Activated T-cell treated with anti-CD3 and anti-CD28 coated beads for 24 hours (primary cell): ENCODE results near the gene C3orf33.

Experiments used
- DNase-seq: peaks from one replicate; pipeline ENCODE4 v3.0.0-alpha.2; 2020; ENCODE audit warnings: low read depth

Gene C3orf33

DNA sequence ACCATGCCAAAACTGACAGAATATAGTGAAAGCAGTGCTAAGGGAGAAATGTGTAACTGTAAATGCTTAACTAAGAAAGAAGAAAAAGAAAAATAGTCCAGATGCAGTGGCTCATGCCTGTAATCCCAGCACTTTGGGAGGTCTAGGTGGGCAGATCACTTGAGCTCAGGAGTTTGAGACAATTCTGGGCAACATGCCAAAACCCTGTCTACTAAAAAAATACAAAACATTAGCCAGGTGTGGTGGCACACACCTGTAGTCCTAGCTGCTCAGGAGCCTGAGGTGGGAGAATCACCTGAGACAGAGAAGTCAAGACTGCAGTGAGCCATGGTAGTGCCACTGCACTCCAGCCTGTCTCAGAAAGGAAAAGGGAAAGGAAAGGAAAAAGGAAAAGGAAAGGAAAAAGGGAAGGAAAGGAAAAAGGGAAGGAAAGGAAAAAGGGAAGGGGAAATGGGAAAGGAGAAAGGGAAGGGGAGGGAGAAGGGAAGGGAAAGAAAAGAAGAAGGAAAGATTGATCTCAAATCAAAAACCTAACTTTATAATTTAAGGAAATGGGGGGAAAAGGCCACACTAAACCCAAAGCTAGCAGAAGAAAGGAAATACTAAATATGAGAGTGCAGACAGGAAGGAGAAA is 20.3 kb downstream of the C3orf33 start:
- DNase-seq = no peak

DNA sequence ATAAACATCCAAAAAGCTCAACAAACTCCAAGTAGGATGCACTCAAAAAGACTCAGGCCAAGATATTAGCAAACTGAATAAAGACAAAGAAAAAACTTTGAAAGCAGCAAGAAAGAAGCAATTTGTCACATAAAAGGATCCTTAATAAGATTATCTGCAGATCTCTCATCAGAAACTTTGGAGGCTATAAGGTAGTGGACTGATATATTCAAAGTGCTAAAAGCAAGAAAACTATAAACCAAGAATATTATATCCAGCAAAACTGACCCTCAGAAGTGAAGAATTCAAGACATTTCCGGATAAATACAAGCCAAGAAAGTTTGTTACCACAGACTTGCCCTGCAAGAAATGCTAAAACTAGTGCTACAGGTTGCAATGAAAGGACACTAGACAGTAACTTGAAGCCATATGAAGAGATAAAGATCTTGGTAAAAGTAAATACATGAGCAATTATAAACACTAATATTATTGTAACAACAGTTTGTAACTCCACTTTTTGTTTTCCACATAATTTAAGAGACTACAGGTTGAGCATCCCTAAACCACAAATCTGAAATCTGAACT is 23.6 kb downstream of the C3orf33 start:
- no peak for DNase-seq

- no peak for DNase-seq
These were observed 25.8 kb downstream of the C3orf33 start for GRCh38 chr3:155780291-155780690.

DNA sequence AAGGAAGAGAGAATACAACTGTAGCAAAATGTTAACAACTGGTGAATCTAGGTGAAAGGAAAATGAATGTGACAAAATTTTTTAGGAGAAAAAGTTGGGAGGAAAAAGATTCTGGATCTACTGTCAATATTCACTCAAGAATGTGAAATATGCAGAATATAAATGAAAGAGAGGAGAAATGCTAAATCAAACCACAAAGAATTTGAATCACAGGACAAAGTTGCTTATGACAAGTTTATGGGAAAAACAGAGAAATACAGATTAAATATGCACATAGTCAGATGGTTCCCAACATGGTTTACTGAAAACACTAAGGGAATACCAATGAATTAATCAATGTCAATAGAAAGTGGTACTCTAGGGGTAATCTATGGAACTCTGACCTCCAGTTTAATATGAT is 27.6 kb downstream of the C3orf33 start:
- no peak for DNase-seq

GRCh38 chr3:155772801-155773200 is 33.3 kb downstream of the C3orf33 start:
- no peak for DNase-seq

- DNase-seq = no peak
These were observed 35.0 kb downstream of the C3orf33 start for GRCh38 chr3:155771126-155771525.

DNA sequence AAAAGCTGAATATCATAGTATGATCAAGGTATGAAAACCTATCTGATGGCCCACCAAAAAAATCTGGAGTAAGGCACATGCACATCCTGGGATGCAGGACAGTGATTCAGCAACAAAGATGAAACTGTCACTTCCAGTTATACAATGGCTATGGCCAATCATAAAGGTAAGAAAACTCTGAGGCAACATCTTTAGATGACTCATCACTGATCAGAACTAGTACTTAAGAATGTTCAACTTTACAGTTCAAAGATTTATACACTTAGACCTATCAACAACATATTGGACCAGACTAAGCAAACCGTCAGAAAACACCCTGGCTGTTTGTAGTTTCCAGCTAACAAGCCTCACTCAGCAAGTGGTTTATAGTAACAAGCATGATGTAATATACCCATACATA is 39.9 kb downstream of the C3orf33 start:
- DNase-seq = no peak

DNA sequence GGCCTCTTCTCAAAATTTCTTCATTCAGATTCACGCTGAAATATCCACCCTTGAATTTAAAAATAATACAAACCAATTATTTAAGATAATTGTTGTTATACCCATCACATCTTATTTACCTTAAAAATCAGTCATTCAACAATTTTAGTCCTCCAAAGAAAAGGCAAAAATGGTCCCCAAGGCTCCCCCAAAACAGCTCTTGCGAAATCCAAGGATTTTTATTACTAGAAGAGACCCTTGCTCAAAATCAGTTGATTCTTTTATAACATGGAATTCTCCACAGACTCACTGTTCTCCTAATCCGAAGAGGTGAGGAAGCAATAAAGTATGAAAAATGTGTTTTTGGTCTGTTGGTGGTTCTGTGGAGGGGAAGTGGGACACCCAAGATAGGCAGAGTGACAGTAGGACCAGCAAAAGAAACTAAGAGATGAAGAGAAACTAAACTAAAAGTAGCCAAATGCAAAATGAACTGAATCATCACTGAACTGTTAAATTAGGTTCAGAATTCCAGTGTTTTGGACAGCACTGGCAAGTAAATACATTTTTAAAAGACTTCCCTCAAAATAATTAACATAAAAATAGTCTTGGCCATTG is 42.1 kb downstream of the C3orf33 start:
- DNase-seq = no peak

DNA sequence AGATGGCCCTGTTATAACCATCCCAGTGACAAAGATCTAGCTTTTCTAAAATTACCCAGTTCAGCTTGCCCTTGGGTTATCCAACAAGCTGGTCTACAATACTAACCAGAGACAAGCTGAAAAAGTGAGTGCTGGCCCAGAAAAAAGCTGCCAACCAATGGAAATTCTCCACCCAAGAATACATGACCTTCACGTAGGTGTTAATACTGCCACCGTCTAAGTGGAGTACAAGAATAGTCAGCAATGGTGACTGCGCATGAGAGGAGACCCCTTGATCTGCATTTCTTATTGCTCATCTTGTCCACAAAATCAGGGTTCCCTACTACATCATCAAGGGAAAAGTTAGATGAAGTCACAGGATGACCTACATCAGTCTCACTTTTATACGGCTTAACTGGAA is 45.4 kb downstream of the C3orf33 start:
- DNase-seq = no peak

- DNase-seq = no peak
These were observed 48.5 kb downstream of the C3orf33 start for GRCh38 chr3:155757577-155757976.

DNA sequence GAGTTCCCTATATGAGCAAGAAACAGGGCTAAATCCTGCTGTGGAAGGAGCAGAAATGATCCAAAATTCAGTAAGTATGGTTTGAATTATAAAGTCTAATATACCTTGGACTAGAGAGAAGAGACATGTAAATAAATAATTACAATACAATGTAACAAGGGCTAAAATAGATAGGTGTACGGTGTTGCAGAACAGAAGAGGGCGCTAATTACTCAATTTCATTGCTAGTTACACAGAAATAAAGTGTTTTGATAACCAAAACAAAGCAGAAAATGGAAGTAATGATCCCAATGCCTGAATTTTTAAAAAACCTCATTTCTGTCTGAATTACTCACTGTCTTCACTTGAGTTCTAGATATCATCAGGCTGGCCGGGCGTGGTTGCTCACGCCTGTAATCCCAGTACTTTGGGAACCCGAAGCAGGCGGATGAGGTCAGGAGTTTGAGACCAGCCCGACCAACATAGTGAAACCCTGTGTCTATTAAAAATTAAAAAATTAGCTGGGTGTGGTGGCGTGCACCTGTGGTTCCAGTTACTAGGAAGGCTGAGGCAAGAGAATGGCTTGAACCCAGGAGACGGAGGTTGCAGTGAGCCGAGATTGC is 52.9 kb downstream of the C3orf33 start:
- DNase-seq = no peak

- no peak for DNase-seq
These were observed 57.3 kb downstream of the C3orf33 start for GRCh38 chr3:155748611-155749365.

GRCh38 chr3:155747946-155748290 is 58.2 kb downstream of the C3orf33 start:
- DNase-seq = no peak

DNA sequence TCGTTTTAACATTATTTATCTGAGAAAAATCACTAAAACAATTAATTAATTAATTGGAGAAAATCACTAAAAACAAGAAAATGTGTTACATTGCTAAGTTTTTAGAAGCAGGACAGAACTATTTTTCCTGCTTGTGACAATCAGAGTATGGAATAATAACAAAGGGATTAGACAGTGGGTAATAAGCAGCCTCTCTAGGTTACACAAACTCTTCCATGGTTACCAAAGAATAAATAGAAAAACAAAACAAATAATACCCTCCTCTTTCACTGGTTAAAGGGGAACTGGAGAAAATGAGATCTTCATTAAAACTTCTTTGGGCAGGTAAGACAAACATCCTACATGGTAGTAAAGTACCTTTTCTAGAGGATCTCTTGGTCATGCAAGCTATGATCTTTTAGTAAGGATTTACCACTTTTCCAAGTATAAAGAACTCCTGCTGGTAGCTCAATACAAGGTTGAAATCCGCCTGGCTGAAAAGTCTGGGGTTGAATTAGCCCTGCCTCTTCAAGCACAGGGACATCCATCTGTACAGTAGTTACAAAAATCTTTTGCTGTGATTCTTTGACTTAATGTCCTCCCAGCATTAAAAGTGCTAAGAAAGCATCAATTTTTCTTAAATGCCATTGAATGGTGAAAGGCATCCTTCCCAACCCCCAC is 58.7 kb downstream of the C3orf33 start:
- DNase-seq = no peak

DNA sequence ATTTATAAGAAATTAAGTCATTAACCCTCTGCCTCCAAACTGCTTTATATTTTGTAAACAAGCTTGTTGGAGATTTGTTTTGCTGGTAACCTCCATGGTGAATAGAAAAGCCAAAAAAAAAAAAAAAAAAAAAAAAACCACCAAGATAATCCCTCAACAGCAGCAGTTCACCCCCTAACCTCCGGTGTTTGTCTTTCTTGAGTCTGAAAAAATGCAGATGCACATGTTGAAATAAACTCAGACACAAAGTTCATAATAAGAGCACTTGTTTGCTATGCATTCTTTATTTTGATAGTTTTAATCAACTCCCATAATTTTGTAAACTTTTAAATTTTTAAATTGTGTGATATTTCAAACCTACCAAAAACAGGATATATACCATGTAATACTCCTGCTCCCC is 59.4 kb downstream of the C3orf33 start:
- no peak for DNase-seq

GRCh38 chr3:155745795-155746550 is 60.1 kb downstream of the C3orf33 start:
- DNase-seq = no peak

DNA sequence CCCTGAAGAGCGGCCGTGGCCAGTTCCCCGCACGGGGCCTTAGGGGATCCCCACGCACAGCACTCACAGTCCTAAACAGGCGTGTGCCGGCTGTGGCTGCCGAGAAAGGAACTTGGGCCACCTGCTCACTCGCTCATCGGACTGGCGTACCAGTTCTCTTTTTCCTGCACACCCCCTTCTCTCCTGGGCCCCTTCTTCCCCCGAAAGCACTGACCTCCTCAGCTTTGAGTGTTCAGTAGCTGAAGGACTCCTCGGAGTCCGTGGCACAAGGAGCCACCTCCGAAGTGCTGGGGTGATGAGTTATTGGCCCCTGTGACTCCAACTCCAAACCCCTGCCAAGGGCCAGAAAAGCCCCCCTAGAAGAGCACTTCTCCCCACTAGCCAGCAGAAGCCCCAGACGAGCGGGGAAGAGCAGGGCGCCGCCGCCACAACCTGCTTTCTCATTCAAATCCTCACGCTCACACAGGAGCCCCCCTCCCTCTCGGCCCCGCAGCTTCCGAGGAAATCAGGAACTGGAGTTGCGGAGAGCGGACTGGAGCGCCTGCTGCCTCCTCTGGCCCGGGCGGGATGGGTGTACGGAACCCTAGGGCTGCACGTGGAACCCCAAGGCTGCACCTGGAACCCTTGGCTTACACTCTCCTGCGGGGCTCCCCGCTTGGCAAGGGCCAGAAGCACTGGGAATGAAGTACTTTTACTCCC is 61.3 kb downstream of the C3orf33 start, which contains the start of gene PLCH1:
Gene PLCH1, minus strand, starts transcription at position 446 of the 699 bp plus-strand sequence. CDS start 40,847 bp downstream, outside the sequence.
- DNase-seq = peak; percentile 21

GRCh38 chr3:155744010-155744625 is 62.0 kb downstream of the C3orf33 start:
- peak; percentile 32 for DNase-seq

- DNase-seq = no peak
These were observed 62.5 kb downstream of the C3orf33 start for GRCh38 chr3:155743606-155744005.

DNA sequence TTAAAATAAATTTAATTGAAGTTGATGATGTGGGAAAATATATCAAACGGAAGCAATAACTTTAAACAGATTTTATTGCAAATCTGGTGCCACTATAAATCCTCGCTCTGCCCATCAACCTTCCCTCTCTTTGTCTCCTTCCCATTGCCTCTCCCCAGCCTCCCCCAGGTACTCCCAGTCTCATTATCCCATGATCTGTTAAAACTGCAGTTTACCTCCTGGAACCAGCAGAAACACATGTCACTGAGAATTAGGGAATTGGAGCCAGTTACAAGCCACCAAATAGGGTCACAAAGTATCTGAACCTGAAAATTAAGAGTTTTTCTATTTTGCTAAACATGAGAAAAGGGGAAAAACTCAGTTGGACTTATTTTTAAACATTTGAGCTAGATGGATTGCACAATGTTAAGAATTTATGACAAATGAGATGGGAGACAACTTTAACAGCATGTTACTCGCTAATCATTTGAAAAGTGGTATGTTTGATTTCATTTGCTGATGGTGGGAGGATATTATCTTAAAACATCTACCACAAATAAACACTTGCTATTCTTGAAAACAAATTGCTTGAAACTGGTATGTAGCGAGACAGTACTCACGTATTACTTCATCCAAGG is 63.6 kb downstream of the C3orf33 start:
- DNase-seq = no peak
